Measurements from ENCODE around the gene CACNA2D3.

CACNA2D3 gene

GRCh38 chr3:54120657-54121413 is 1.5 kb upstream of the CACNA2D3 start:
- H3K4me3 ChIP-seq (ENCODE audit: low read depth, low read length) = peak overlapping the region; percentile 13; the same call in 1 of the 2 replicates
- peak; percentile 57 for DNase-seq (ENCODE audit: low read depth)
- TF ChIP-seq CTCF (IDR thresholded peaks at IDR 0.05; ENCODE audit: insufficient read depth, low read depth, low read length, missing control alignments) = no peak

- no peak for TF ChIP-seq CTCF (IDR thresholded peaks at IDR 0.05; ENCODE audit: insufficient read depth, low read depth, low read length, missing control alignments)
- no peak for DNase-seq (ENCODE audit: low read depth)
- H3K4me3 ChIP-seq (ENCODE audit: low read depth, low read length) = peak overlapping the region; percentile 13; the same call in 1 of the 2 replicates
Measured at GRCh38 chr3:54121414-54122323, 683 bp upstream of the CACNA2D3 start.

GRCh38 chr3:54123003-54123775 is 837 bp downstream of the CACNA2D3 start:
- H3K4me3 ChIP-seq (ENCODE audit: low read depth, low read length) = no peak overlapping the region
- no peak for TF ChIP-seq CTCF (IDR thresholded peaks at IDR 0.05; ENCODE audit: insufficient read depth, low read depth, low read length, missing control alignments)
- DNase-seq (ENCODE audit: low read depth) = no peak

GRCh38 chr3:54123776-54124196 is 1.4 kb downstream of the CACNA2D3 start:
- no peak overlapping the region for H3K4me3 ChIP-seq (ENCODE audit: low read depth, low read length)
- no peak for TF ChIP-seq CTCF (IDR thresholded peaks at IDR 0.05; ENCODE audit: insufficient read depth, low read depth, low read length, missing control alignments)
- DNase-seq (ENCODE audit: low read depth) = no peak

- H3K4me3 ChIP-seq (ENCODE audit: low read depth, low read length) = no peak overlapping the region
- DNase-seq (ENCODE audit: low read depth) = no peak
- TF ChIP-seq CTCF (IDR thresholded peaks at IDR 0.05; ENCODE audit: insufficient read depth, low read depth, low read length, missing control alignments) = no peak
Measured at GRCh38 chr3:54125300-54125699, 2.9 kb downstream of the CACNA2D3 start.

- no peak overlapping the region for H3K4me3 ChIP-seq (ENCODE audit: low read depth, low read length)
- no peak for TF ChIP-seq CTCF (IDR thresholded peaks at IDR 0.05; ENCODE audit: insufficient read depth, low read depth, low read length, missing control alignments)
- no peak for DNase-seq (ENCODE audit: low read depth)
Measured at GRCh38 chr3:54126551-54126950, 4.2 kb downstream of the CACNA2D3 start.
